ENCODE data around the gene MAGEL2. TPM values are rescaled to one million over a fixed set of nuclear protein-coding genes. Genes with fewer than 3 reads are reported as not detected.

The MAGEL2 gene
- total RNA-seq, 1 donor from 2014 or later = 2.6 TPM

- Histone ChIP-seq H3K4me1 (no peaks in the 10 kb centered on the region), H3K9ac (no peak overlapping the region), H4K20me1 (ENCODE audit: low read depth) (no peaks in the 10 kb centered on the region), H3F3A (ENCODE audit: low read depth) (peaks cover 18% of the 10 kb centered on the region), H3K36me3 (no peaks in the 10 kb centered on the region), H3K4me3 (no peak overlapping the region), H3K27ac (no peak overlapping the region), H3K9me3 (ENCODE audit: low read depth) (peaks cover 6% of the 10 kb centered on the region), H3K27me3 (no peaks in the 10 kb centered on the region), H2AFZ (replicated peaks) (no peak overlapping the region), H3K79me2 (ENCODE audit: low read depth) (no peaks in the 10 kb centered on the region), H3K4me2 (no peak overlapping the region)
- Mint-ChIP-seq H3K36me3 (no peaks in the 10 kb centered on the region), H3K4me3 (no peak overlapping the region), H3K27ac (no peak overlapping the region), H3K9me3 (peaks cover 17% of the 10 kb centered on the region), H3K27me3 (ENCODE audit: insufficient read depth, low read depth) (peaks cover 2% of the 10 kb centered on the region), H3K4me1 (no peaks in the 10 kb centered on the region)
- TF ChIP-seq EZH2phosphoT487 (IDR thresholded peaks at IDR 0.05) (no peak), EZH2 (IDR thresholded peaks at IDR 0.05) (no peak)
- TF ChIP-seq, protein P1, sequence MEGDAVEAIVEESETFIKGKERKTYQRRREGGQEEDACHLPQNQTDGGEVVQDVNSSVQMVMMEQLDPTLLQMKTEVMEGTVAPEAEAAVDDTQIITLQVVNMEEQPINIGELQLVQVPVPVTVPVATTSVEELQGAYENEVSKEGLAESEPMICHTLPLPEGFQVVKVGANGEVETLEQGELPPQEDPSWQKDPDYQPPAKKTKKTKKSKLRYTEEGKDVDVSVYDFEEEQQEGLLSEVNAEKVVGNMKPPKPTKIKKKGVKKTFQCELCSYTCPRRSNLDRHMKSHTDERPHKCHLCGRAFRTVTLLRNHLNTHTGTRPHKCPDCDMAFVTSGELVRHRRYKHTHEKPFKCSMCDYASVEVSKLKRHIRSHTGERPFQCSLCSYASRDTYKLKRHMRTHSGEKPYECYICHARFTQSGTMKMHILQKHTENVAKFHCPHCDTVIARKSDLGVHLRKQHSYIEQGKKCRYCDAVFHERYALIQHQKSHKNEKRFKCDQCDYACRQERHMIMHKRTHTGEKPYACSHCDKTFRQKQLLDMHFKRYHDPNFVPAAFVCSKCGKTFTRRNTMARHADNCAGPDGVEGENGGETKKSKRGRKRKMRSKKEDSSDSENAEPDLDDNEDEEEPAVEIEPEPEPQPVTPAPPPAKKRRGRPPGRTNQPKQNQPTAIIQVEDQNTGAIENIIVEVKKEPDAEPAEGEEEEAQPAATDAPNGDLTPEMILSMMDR (IDR thresholded peaks at IDR 0.05) = no peak
- DNase-seq (ENCODE audit: low spot score) = no peak
Observed at GRCh38 chr15:23616536-23616935, 31.1 kb downstream of the MAGEL2 start.

DNA sequence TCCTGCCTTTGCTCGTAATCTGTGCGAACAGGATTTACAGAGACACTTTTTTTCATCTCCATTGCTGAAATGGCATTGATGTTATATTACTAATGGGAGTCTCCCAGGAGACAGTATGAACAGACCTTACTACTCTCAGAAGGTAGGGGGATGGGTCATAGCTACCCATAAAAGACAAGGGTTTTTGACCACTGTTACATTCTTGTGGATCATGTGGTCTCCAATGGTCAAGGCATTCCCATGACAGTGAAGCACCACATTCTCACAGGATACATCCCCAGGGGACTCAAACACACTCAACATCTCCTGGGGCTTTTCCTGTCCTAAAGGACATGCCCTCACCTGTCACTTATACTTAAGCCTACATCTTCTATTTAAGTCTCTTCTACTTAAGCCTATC lies 41.4 kb downstream of the MAGEL2 start:
- H3K9me3 ChIP-seq (ENCODE audit: low read depth) = no peaks in the 10 kb centered on the region

DNA sequence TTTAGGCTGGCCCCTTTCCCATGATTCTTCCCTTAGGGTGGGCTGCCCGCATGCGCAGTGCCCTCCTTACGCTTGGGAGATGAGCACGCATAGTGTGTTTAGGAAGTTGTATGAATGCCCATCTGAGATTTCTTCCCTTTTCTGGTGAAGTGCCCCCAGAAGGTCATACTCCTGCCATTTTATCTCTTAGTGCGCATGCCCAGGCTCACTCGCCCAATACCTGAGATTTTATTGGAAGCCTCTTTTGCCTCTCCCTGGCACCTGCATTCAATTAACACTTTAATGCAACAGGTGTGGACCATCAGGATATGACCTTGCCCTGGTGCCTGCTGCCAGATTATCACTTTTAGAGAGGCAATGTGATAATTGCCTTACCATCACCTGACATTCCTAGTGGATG lies 45.5 kb downstream of the MAGEL2 start:
- H3K9me3 Mint-ChIP-seq = peaks cover 15% of the 10 kb centered on the region

More for the DNA sequence above, 41.4 kb downstream of the MAGEL2 start:
- H2AFZ ChIP-seq (replicated peaks) = no peak overlapping the region
- no peaks in the 10 kb centered on the region for H3K27me3 ChIP-seq
- DNase-seq (ENCODE audit: low spot score) = no peak
- no peak overlapping the region for H3K27ac Mint-ChIP-seq
- no peak overlapping the region for H3K4me3 ChIP-seq
- peaks cover 2% of the 10 kb centered on the region for H3K4me1 Mint-ChIP-seq
- H3K36me3 ChIP-seq = no peaks in the 10 kb centered on the region
- H3K27ac ChIP-seq = no peak overlapping the region
- peaks cover 10% of the 10 kb centered on the region for H3K9me3 Mint-ChIP-seq
- H3K4me2 ChIP-seq = no peak overlapping the region
- H3K79me2 ChIP-seq (ENCODE audit: low read depth) = no peaks in the 10 kb centered on the region
- no peak overlapping the region for H3K4me3 Mint-ChIP-seq
- H3K27me3 Mint-ChIP-seq (ENCODE audit: insufficient read depth, low read depth) = peaks cover 3% of the 10 kb centered on the region
- H3K9ac ChIP-seq = no peak overlapping the region
- H3K36me3 Mint-ChIP-seq = no peaks in the 10 kb centered on the region
- H3F3A ChIP-seq (ENCODE audit: low read depth) = no peaks in the 10 kb centered on the region
- no peaks in the 10 kb centered on the region for H3K4me1 ChIP-seq
- no peak for TF ChIP-seq EZH2 (IDR thresholded peaks at IDR 0.05)
- TF ChIP-seq, protein P1 (IDR thresholded peaks at IDR 0.05) = no peak
- TF ChIP-seq EZH2phosphoT487 (IDR thresholded peaks at IDR 0.05) = no peak
- H4K20me1 ChIP-seq (ENCODE audit: low read depth) = no peaks in the 10 kb centered on the region

More for the DNA sequence above, 45.5 kb downstream of the MAGEL2 start:
- no peak for DNase-seq (ENCODE audit: low spot score)
- Mint-ChIP-seq H3K27ac (no peak overlapping the region), H3K4me3 (no peak overlapping the region), H3K4me1 (peaks cover 2% of the 10 kb centered on the region), H3K36me3 (no peaks in the 10 kb centered on the region), H3K27me3 (ENCODE audit: insufficient read depth, low read depth) (peaks cover 5% of the 10 kb centered on the region)
- H4K20me1 ChIP-seq (ENCODE audit: low read depth) = no peaks in the 10 kb centered on the region
- H3K9me3 ChIP-seq (ENCODE audit: low read depth) = no peaks in the 10 kb centered on the region
- H3K27ac ChIP-seq = no peak overlapping the region
- H3K4me1 ChIP-seq = no peaks in the 10 kb centered on the region
- H3F3A ChIP-seq (ENCODE audit: low read depth) = no peaks in the 10 kb centered on the region
- no peak overlapping the region for H3K4me3 ChIP-seq
- H3K9ac ChIP-seq = no peak overlapping the region
- H3K4me2 ChIP-seq = no peak overlapping the region
- no peaks in the 10 kb centered on the region for H3K36me3 ChIP-seq
- no peaks in the 10 kb centered on the region for H3K27me3 ChIP-seq
- TF ChIP-seq EZH2phosphoT487 (IDR thresholded peaks at IDR 0.05) (no peak), EZH2 (IDR thresholded peaks at IDR 0.05) (no peak)
- TF ChIP-seq, protein P1 (IDR thresholded peaks at IDR 0.05) = no peak
- H2AFZ ChIP-seq (replicated peaks) = no peak overlapping the region
- no peaks in the 10 kb centered on the region for H3K79me2 ChIP-seq (ENCODE audit: low read depth)

Data from neural progenitor cell (in vitro differentiated cells).